Peyer's patch (tissue), 4 donors: ENCODE measurements around the gene PLXNB2. TPM values are rescaled to one million over a fixed set of nuclear protein-coding genes. Genes with fewer than 3 reads are reported as not detected.

Experiments used
- DNase-seq, 3 donors: peaks; one replicate each; pipeline ENCODE4 v3.0.0-alpha.2; 2017 to 2019
- H3K27ac ChIP-seq, 4 donors: fragments of 200-600 bp; sonication (generic); one replicate each; pipeline ENCODE4 v1.5.1; 2016 to 2019
- H3K27me3 ChIP-seq, 2 donors: fragments of 200-600 bp; sonication (generic); one replicate each; pipeline ENCODE4 v1.5.1; 2019
- H3K36me3 ChIP-seq, 3 donors: fragments of 200-600 bp; sonication (generic); one replicate each; pipeline ENCODE4 v1.5.1; 2016 to 2019
- H3K4me1 ChIP-seq, 4 donors: fragments of 200-600 bp; sonication (generic); one replicate each; pipeline ENCODE4 v1.5.1; 2016 to 2019
- H3K4me3 ChIP-seq, 4 donors: fragments of 200-600 bp; sonication (generic); 1 replicate in 3 of 4; 2 replicates in 1 of 4; pipeline ENCODE4 v1.5.1; 2016 to 2019; ENCODE audit warnings: mild to moderate bottlenecking in 1 of 4
- H3K9me3 ChIP-seq, 4 donors: fragments of 200-600 bp; sonication (generic); one replicate each; pipeline ENCODE4 v1.5.1; 2016 to 2019; ENCODE audit warnings: mild to moderate bottlenecking in 1 of 4
- POLR2A ChIP-seq, 2 donors: fragments of 450-650 bp; IDR thresholded peaks; one replicate each; pipeline ENCODE4 v1.5.1; 2017; ENCODE audit warnings: antibody characterized with exemption in 2 of 2, mild to moderate bottlenecking in 2 of 2, moderate library complexity in 2 of 2
- total RNA-seq, 4 donors: library from RNA; depleted of rRNA; stranded (reverse); fragments of >200 nt; gene quantifications; one replicate each; pipeline ENCODE4 v1.1.0, GENCODE V29; 2016
- TF ChIP-seq, protein P1 (sequence below), 6 experiments: fragments of 450-650 bp in 4 of 6; fragments of 200-600 bp in 2 of 6; sonication (generic) in 1 of 6; IDR thresholded peaks; one replicate each; pipeline ENCODE4 v1.5.1; 2017 to 2019; ENCODE audit warnings: antibody characterized with exemption in 6 of 6, mild to moderate bottlenecking in 3 of 6, moderate library complexity in 1 of 6

PLXNB2 gene
- total RNA-seq, 4 donors from 2014 or later, result 182 to 597 (median 307) TPM

DNA sequence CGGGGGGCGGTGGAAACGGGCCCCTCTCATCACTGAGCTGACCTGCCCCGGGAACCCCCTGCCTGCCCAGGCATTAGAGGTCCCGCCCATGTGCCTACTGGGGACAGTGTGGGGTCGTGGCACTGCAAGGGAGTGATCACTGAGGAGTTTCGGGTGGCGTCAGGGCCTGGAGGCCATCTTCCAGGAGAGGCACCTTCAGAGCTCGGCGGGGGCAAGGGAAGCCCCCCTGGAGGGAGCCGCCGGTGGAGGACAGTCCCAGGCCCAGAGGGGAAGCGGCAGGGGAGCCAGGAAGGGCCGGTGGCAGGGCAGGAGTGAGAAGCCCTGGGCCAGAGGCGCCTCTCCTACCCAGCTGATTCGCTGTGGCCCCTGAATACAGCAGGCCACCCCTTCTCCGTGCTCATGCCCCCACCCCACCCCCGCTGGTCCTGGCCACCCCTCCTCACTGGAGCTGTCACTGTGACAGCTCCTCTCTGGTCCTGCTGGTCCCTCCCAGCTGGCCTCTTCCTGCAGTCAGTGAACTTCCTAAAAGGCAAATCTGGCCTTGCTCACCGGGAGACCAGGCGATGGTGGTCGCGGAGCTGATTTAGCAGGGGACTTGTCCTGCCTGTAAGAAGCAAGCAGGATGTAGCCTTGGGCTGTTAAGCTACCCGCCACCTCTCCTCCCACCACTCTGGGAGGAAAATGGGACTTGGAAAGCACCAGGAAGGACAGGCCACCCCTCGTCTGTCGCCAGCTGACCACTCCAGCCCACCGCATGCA, 35.2 kb downstream of the PLXNB2 start:
- no peak for TF ChIP-seq POLR2A (IDR thresholded peaks at IDR 0.05)
- TF ChIP-seq, protein P1, sequence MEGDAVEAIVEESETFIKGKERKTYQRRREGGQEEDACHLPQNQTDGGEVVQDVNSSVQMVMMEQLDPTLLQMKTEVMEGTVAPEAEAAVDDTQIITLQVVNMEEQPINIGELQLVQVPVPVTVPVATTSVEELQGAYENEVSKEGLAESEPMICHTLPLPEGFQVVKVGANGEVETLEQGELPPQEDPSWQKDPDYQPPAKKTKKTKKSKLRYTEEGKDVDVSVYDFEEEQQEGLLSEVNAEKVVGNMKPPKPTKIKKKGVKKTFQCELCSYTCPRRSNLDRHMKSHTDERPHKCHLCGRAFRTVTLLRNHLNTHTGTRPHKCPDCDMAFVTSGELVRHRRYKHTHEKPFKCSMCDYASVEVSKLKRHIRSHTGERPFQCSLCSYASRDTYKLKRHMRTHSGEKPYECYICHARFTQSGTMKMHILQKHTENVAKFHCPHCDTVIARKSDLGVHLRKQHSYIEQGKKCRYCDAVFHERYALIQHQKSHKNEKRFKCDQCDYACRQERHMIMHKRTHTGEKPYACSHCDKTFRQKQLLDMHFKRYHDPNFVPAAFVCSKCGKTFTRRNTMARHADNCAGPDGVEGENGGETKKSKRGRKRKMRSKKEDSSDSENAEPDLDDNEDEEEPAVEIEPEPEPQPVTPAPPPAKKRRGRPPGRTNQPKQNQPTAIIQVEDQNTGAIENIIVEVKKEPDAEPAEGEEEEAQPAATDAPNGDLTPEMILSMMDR (IDR thresholded peaks at IDR 0.05), result no peak
- H3K27me3 ChIP-seq, result no peaks in the 10 kb centered on the region
- peak overlapping the region in 2 of 4 donors; percentile 51 to 63 for H3K4me3 ChIP-seq
- peak overlapping the region in 1 of 4 donors; percentile 12 for H3K27ac ChIP-seq
- H3K36me3 ChIP-seq, result peaks cover 0 to 29% (median 0%) of the 10 kb centered on the region in 3 donors
- DNase-seq, result no peak
- H3K9me3 ChIP-seq, result no peaks in the 10 kb centered on the region
- H3K4me1 ChIP-seq, result peaks cover 7 to 51% (median 27%) of the 10 kb centered on the region in 4 donors

DNA sequence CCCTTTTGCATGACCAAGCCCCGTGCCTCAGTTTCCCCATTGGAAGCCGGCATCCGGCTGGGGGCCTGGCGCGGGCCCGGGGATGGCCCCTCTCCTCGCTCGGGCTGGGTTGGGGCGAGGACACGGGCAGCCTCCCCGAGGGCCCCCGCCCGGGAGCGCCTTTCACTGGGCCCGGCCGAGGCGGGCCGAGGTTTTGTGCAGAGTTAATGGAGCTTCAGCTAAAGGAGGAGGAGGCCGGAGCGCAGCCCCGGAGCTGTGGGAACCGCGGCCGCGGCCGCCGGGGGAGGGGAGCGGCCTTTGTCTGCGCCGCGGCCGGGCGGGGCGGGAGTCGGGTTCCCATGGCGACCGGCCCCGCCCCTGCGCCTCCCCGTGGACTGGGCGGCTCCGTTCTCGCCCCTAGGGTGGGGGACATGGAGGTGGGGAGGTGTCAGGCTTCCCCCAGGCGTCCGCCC, 35.9 kb downstream of the PLXNB2 start:
- peak overlapping the region in 3 of 4 donors; percentile 51 to 63 (median 55) for H3K4me3 ChIP-seq
- no peaks in the 10 kb centered on the region for H3K9me3 ChIP-seq
- H3K36me3 ChIP-seq, result peaks cover 0 to 22% (median 0%) of the 10 kb centered on the region in 3 donors
- H3K27ac ChIP-seq, result no peak overlapping the region
- no peaks in the 10 kb centered on the region for H3K27me3 ChIP-seq
- H3K4me1 ChIP-seq, result peaks cover 7 to 55% (median 27%) of the 10 kb centered on the region in 4 donors
- TF ChIP-seq, protein P1 (IDR thresholded peaks at IDR 0.05), result peak in 4 of 6 experiments; percentile 9 to 40 (median 32)
- TF ChIP-seq POLR2A (IDR thresholded peaks at IDR 0.05), result no peak
- peak; percentile 56 to 82 (median 81) for DNase-seq

DNA sequence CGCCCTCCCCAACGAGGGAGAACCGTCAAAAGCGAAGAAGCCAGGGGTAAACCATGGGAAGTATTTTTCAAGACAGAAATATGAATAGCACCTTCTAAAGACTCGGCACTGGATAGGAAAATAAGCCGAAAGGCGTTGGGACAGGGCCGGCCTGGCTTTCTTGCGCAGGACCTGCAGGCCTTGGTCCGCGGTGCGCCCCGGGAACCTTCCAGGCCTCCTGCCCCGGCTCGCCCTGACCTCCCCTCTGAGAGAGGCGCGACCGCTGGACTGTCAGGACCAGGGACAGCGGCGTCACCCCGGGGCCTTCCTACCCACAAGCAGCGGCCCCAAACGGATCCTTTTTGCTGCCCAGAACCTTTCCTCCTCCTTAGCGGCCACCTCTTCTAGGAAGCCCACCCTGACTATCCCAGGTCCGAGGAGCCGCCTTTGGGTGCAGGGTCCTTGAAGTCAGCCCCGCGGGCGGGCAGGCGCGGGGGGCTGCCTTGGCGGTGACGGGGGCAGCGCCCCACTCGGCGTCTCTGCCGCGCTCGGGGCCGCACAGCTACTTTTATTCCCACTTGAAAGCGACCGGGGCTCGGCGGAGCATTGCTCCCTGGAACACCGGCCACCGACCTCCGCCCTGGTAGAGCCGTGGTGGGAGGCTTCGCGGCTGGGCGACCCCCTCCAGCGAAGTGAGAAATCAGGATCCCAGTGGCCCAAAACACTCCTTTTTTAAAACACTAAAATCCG, 36.6 kb downstream of the PLXNB2 start:
- Histone ChIP-seq H3K4me1 (peaks cover 7 to 55% (median 27%) of the 10 kb centered on the region in 4 donors), H3K4me3 (peak overlapping the region; percentile 36 to 63 (median 53)), H3K27me3 (no peaks in the 10 kb centered on the region), H3K36me3 (peaks cover 0 to 15% (median 0%) of the 10 kb centered on the region in 3 donors), H3K27ac (peak overlapping the region in 3 of 4 donors; percentile 30 to 57 (median 36)), H3K9me3 (no peaks in the 10 kb centered on the region)
- TF ChIP-seq, protein P1 (IDR thresholded peaks at IDR 0.05), result no peak
- no peak for TF ChIP-seq POLR2A (IDR thresholded peaks at IDR 0.05)
- peak; percentile 70 to 84 (median 78) for DNase-seq

DNA sequence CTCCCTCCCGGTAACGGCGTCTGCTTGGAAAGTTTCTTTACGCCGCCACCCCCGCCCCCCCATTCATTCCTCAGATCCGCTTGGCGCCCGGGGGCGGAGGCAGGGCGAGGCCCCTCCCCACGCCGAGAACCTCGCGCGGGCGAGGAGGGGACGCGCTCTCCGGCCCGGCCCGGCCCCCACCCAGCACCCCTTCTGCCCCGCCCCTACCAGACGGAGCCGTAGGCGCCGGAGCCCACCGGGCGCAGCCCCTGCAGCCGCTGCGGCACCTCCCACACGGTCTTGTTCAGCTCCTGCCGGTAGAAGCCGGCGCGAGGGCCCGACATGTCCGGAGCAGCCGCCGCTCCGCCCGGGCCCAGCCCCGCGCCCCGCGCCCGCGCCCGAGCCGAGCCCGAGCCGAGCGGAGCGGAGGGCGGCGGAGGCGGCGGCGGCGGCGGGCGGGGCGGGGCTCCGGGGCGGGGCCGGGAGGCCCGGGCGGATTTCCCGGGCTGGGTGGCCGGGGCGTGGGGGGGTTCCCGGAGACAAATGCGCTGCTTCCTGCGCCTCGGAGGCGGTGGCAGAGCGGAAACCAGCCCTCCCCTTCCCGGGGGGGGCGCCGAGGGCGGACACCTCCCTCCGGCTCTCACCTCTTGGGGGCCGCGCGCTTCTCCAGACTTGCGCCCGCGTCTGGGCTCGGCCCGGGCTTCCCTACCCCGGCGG, 37.3 kb downstream of the PLXNB2 start, which contains the start of gene MAPK11:
MAPK11 (minus strand) TSS at position 411 of the 696 bp plus-strand sequence; CDS start at position 323, 88 bp downstream.
- TF ChIP-seq, protein P1 (IDR thresholded peaks at IDR 0.05), result no peak
- TF ChIP-seq POLR2A (IDR thresholded peaks at IDR 0.05), result no peak
- peak within 1 kb of the TSS in 3 of 4 donors; percentile 30 to 58 (median 36) for H3K27ac ChIP-seq
- H3K36me3 ChIP-seq, result peaks cover 0 to 8% (median 0%) of the 10 kb centered on the region in 3 donors
- no peaks in the 10 kb centered on the region for H3K9me3 ChIP-seq
- peaks cover 7 to 55% (median 27%) of the 10 kb centered on the region in 4 donors for H3K4me1 ChIP-seq
- peak within 1 kb of the TSS; percentile 36 to 63 (median 53) for H3K4me3 ChIP-seq
- DNase-seq, result peak; percentile 63 to 82 (median 63)
- no peaks in the 10 kb centered on the region for H3K27me3 ChIP-seq

DNA sequence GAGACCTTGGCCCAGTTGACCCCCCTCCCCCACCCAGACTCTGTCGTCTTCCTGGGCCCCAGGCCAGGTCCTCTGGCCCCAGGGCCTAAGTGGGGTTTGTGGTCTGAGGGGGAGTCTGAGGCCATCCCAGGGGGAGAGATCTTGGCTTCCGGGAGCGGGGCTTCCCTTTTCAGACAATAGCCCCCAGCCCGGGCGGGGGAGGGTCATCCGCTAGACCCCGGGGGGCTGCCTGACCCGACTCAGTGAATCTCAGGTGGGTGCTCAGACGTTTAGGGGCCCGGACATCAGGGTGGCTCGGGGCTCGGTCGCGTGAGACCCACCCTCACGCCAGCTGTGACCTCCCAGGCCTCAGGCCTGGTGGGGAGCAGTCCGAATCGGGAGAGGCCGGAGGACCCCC, 37.9 kb downstream of the PLXNB2 start:
- Histone ChIP-seq H3K27ac (peak overlapping the region in 1 of 4 donors; percentile 58), H3K36me3 (peaks cover 0 to 4% (median 0%) of the 10 kb centered on the region in 3 donors), H3K4me3 (peak overlapping the region; percentile 36 to 63 (median 53)), H3K9me3 (no peaks in the 10 kb centered on the region), H3K4me1 (peaks cover 7 to 55% (median 27%) of the 10 kb centered on the region in 4 donors), H3K27me3 (no peaks in the 10 kb centered on the region)
- no peak for TF ChIP-seq POLR2A (IDR thresholded peaks at IDR 0.05)
- TF ChIP-seq, protein P1 (IDR thresholded peaks at IDR 0.05), result no peak
- DNase-seq, result no peak
